NCI-H1694 treated with DMSO at 0.1 percent for 48 hours (cell line): ENCODE data around the gene BCDIN3D.

Experiments
- DNase-seq: peaks from one replicate; lab custom pipeline; 2025; lab: John Stamatoyannopoulos, UW

Gene BCDIN3D

GRCh38 chr12:49796606-49797448 is 46.1 kb downstream of the BCDIN3D start:
- no peak for DNase-seq

GRCh38 chr12:49796155-49796554 is 46.8 kb downstream of the BCDIN3D start:
- no peak for DNase-seq

GRCh38 chr12:49795654-49796105 is 47.2 kb downstream of the BCDIN3D start:
- DNase-seq: no peak

- DNase-seq: no peak
Measured at GRCh38 chr12:49794811-49795653, 47.9 kb downstream of the BCDIN3D start.

- no peak for DNase-seq
Measured at GRCh38 chr12:49794021-49794420, 48.9 kb downstream of the BCDIN3D start.

GRCh38 chr12:49793620-49794019 is 49.3 kb downstream of the BCDIN3D start:
- no peak for DNase-seq

- DNase-seq: no peak
Measured at GRCh38 chr12:49792976-49793580, 49.8 kb downstream of the BCDIN3D start.

GRCh38 chr12:49792181-49792970 is 50.5 kb downstream of the BCDIN3D start:
- DNase-seq: no peak

- DNase-seq: no peak
Measured at GRCh38 chr12:49791700-49792099, 51.2 kb downstream of the BCDIN3D start.

GRCh38 chr12:49790741-49791555 is 52.0 kb downstream of the BCDIN3D start:
- no peak for DNase-seq

GRCh38 chr12:49789992-49790391 is 52.9 kb downstream of the BCDIN3D start:
- DNase-seq: no peak

GRCh38 chr12:49787672-49788071 is 55.2 kb downstream of the BCDIN3D start:
- no peak for DNase-seq
